Measurements from ENCODE around the gene RABGAP1L. TPM values are rescaled to one million over a fixed set of nuclear protein-coding genes. Genes with fewer than 3 reads are reported as not detected.
A peak's percentile ranks its signal among the peaks of the same experiment; 100 is the strongest.

RABGAP1L gene
- polyA plus RNA-seq, 1 donor from 2014 or later, result 88.6 TPM

GRCh38 chr1:174984952-174985351 lies 825.6 kb downstream of the RABGAP1L start:
- H3K27me3 Mint-ChIP-seq, result no peaks in the 10 kb centered on the region
- H3K36me3 Mint-ChIP-seq, result peaks cover 14% of the 10 kb centered on the region
- no peak overlapping the region for H3K4me3 Mint-ChIP-seq
- peaks cover 0 to 2% (median 0%) of the 10 kb centered on the region in 3 donors for H3K9me3 Mint-ChIP-seq
- H3K4me1 Mint-ChIP-seq, result peaks cover 11 to 16% (median 15%) of the 10 kb centered on the region in 3 donors
- peak overlapping the region in 2 of 3 donors; percentile 45 to 74 for H3K27ac Mint-ChIP-seq

DNA sequence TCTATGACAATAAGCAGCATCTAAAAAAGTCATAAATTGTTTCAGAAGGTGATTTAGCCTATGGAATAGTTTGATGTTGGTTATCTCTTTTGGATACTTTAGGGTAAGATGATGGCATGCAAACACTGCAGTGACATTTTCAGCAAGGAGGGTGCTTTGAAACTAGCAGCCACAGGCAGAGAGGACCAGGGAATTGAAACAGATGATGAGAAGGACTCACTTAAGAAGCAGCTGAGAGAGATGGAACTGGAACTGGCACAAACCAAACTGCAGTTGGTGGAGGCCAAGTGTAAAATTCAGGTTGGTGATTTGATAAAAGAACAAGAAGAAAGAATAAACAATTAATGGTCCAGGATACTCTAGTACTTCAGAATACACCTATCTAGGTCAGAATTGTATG lies 829.2 kb downstream of the RABGAP1L start:
- H3K27me3 Mint-ChIP-seq, result no peaks in the 10 kb centered on the region
- no peaks in the 10 kb centered on the region for H3K9me3 Mint-ChIP-seq
- H3K4me1 Mint-ChIP-seq, result peaks cover 13 to 20% (median 17%) of the 10 kb centered on the region in 3 donors
- peak overlapping the region in 1 of 3 donors; percentile 96 for H3K27ac Mint-ChIP-seq
- peaks cover 8% of the 10 kb centered on the region for H3K36me3 Mint-ChIP-seq
- H3K4me3 Mint-ChIP-seq, result peak overlapping the region in 1 of 4 donors; percentile 4

GRCh38 chr1:174988986-174989385 lies 829.7 kb downstream of the RABGAP1L start:
- peaks cover 12 to 20% (median 17%) of the 10 kb centered on the region in 3 donors for H3K4me1 Mint-ChIP-seq
- H3K9me3 Mint-ChIP-seq, result no peaks in the 10 kb centered on the region
- peaks cover 6% of the 10 kb centered on the region for H3K36me3 Mint-ChIP-seq
- peak overlapping the region in 1 of 3 donors; percentile 96 for H3K27ac Mint-ChIP-seq
- H3K4me3 Mint-ChIP-seq, result no peak overlapping the region
- H3K27me3 Mint-ChIP-seq, result no peaks in the 10 kb centered on the region

DNA sequence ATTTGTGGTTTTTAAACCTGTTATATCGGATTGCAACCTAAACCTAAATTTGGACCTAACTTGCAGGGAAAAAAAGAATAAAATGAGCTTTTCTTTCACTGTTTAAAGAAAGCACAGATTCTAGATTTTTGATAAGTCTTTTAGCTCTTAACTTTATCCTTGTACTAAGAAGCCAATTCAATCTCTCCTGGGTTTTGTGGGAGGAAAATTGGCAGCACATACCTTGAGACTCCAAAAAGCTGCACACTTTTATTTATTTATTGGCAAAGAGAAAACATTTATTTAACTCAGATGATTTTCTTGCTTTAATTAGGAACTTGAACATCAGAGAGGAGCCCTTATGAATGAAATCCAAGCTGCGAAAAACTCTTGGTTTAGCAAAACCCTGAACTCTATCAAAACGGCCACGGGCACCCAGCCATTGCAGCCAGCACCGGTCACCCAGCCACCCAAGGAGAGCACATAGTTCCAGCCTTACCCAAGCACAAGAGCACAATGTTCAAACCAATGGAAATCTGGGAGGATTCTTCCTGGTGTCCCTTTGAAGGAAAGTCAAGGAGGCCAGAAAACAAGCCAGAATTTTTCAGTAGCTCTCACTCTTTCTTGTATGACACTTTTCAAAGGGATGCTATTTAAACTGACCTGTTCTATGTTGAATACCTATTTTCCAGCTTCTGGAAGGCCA lies 830.4 kb downstream of the RABGAP1L start:
- Mint-ChIP-seq H3K36me3 (peaks cover 6% of the 10 kb centered on the region), H3K27ac (peak overlapping the region; percentile 83 to 96 (median 94)), H3K27me3 (no peaks in the 10 kb centered on the region), H3K4me3 (peak overlapping the region; percentile 67 to 90 (median 82)), H3K9me3 (no peaks in the 10 kb centered on the region), H3K4me1 (peaks cover 12 to 20% (median 17%) of the 10 kb centered on the region in 3 donors)

DNA sequence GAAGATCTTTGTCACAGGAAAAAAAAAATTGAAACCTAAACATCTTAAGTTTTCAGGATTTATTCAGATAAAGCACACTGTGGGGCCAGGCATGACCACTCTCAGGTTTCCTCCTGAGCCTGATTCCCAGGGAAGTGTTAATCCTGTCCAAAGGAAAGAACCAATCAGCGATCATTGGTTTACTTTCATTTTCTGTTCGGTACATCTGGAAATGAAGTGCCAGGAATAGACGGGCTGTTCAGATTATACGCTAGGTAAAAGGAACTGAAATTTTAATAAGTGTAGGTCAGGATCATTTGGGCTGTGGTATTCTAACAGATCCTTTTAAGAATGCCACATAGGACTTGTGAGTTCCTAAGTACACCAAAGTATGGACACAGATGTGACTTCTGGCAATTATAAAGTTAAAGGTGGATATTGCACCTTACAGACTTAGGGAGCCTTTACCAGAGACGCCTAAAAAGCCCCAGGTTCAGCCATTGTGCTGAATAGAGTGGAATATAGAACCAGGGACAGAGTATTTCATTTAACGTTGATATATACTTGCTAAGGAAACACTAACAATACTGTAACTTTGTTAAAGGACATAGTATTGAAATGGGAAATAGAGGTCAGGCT lies 831.2 kb downstream of the RABGAP1L start:
- peak overlapping the region; percentile 83 to 96 (median 94) for H3K27ac Mint-ChIP-seq
- H3K4me1 Mint-ChIP-seq, result peaks cover 12 to 20% (median 17%) of the 10 kb centered on the region in 3 donors
- peaks cover 6% of the 10 kb centered on the region for H3K36me3 Mint-ChIP-seq
- peak overlapping the region; percentile 61 to 90 (median 80) for H3K4me3 Mint-ChIP-seq
- no peaks in the 10 kb centered on the region for H3K9me3 Mint-ChIP-seq
- H3K27me3 Mint-ChIP-seq, result no peaks in the 10 kb centered on the region

- Mint-ChIP-seq H3K27me3 (no peaks in the 10 kb centered on the region), H3K4me3 (peak overlapping the region in 1 of 4 donors; percentile 58), H3K36me3 (peaks cover 6% of the 10 kb centered on the region), H3K4me1 (peaks cover 12 to 20% (median 16%) of the 10 kb centered on the region in 3 donors), H3K9me3 (no peaks in the 10 kb centered on the region), H3K27ac (peak overlapping the region in 1 of 3 donors; percentile 65)
Observed at GRCh38 chr1:174991473-174991872, 832.2 kb downstream of the RABGAP1L start.

DNA sequence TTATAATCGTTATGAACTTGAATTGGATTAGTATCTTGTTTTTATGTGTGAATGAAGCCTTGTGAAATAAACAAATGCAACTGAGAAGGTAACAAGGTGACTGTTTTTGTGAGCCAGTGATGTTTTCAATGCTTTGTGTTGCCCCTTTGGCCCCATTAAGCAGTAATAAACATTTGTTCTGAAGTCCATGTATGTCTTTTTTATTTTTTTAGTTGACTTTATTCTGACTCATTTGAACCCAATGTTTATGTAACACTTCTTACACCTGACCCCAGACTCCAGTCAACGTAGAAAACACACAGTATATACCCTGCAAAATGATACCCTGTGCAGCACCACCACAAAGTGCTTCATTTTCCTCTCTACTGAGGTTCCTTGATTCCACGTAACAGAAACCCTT lies 835.8 kb downstream of the RABGAP1L start:
- H3K4me1 Mint-ChIP-seq, result peaks cover 4 to 13% (median 6%) of the 10 kb centered on the region in 3 donors
- H3K4me3 Mint-ChIP-seq, result no peak overlapping the region
- no peaks in the 10 kb centered on the region for H3K9me3 Mint-ChIP-seq
- no peaks in the 10 kb centered on the region for H3K36me3 Mint-ChIP-seq
- no peaks in the 10 kb centered on the region for H3K27me3 Mint-ChIP-seq
- peak overlapping the region in 2 of 3 donors; percentile 14 to 53 for H3K27ac Mint-ChIP-seq

- peaks cover 0 to 10% (median 9%) of the 10 kb centered on the region in 3 donors for H3K4me1 Mint-ChIP-seq
- H3K4me3 Mint-ChIP-seq, result no peak overlapping the region
- H3K27ac Mint-ChIP-seq, result no peak overlapping the region
Observed at GRCh38 chr1:174995916-174996315, 836.6 kb downstream of the RABGAP1L start.

DNA sequence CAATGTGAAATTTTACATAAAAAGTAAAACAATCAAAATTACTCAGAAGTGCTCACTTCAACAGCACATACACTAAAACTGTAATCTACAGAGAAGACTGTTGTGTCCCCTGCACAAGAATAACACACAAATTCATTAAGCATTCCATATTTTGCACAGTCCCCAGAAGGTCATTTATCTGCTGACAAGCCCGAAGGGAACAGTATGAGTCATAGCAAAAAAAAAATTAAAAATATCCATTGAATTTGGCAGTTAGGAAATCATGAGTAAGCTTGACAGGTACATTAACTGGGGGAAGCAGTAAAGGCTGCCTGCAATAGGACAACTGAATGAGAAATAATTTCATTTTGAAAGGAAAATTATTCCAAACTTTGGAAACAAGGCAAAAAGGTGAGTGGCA lies 837.2 kb downstream of the RABGAP1L start:
- H3K9me3 Mint-ChIP-seq, result no peaks in the 10 kb centered on the region
- no peaks in the 10 kb centered on the region for H3K27me3 Mint-ChIP-seq
- H3K36me3 Mint-ChIP-seq, result no peaks in the 10 kb centered on the region
- no peak overlapping the region for H3K4me3 Mint-ChIP-seq
- H3K4me1 Mint-ChIP-seq, result peaks cover 0 to 15% (median 14%) of the 10 kb centered on the region in 3 donors
- H3K27ac Mint-ChIP-seq, result no peak overlapping the region

More at GRCh38 chr1:174995916-174996315, 836.6 kb downstream of the RABGAP1L start:
- H3K9me3 Mint-ChIP-seq, result no peaks in the 10 kb centered on the region
- no peaks in the 10 kb centered on the region for H3K36me3 Mint-ChIP-seq
- no peaks in the 10 kb centered on the region for H3K27me3 Mint-ChIP-seq

DNA sequence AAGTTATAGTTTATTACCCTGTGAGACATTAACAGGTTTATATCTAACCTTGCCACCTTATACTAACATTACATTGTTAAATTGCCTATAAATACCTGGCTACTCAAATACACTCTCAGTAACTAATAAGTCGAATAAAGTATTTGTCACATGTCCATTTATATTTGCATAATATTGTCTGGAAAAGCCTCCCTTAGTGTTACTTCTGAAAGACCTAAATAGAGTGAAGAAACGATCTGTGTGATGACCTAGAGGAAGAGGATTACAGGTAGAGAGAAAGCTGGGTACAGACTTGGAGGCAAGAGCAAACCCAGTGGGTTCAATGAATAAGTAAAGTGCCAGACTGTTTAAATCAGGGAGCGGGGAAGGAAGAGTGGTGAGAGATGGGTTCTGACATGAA lies 837.7 kb downstream of the RABGAP1L start:
- no peaks in the 10 kb centered on the region for H3K27me3 Mint-ChIP-seq
- H3K27ac Mint-ChIP-seq, result peak overlapping the region in 1 of 3 donors; percentile 92
- H3K4me1 Mint-ChIP-seq, result peaks cover 0 to 19% (median 17%) of the 10 kb centered on the region in 3 donors
- H3K4me3 Mint-ChIP-seq, result peak overlapping the region in 1 of 4 donors; percentile 41
- no peaks in the 10 kb centered on the region for H3K36me3 Mint-ChIP-seq
- no peaks in the 10 kb centered on the region for H3K9me3 Mint-ChIP-seq

DNA sequence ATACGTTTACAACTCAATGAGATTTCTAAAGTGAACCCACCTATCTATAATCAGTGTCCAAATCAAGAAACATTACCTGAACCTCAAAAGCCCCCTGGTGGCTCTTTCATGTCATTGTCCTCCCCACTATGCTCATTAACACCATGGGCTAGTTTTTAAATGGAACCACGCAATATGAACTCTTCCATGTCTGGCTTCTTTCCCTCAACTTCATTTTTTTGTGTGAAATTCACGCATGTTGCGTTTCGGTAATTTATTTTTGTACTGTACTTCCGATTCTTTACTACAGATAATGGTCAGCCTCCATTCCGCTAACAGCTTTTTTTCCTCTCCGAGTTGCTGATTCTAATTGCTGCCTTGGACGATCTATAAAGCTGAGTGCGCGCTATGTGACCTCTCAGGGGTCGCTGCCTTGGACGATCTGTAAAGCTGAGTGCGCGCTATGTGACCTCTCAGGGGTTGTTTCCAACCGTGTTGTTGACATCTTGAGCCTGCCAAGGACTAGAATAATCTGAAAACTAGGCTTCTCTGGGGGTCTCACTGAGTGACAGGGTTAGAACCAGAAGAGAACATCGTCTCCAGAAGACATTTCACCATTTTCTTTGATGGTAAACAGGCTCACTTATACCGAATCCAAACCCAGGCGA lies 839.4 kb downstream of the RABGAP1L start:
- H3K27ac Mint-ChIP-seq, result no peak overlapping the region

DNA sequence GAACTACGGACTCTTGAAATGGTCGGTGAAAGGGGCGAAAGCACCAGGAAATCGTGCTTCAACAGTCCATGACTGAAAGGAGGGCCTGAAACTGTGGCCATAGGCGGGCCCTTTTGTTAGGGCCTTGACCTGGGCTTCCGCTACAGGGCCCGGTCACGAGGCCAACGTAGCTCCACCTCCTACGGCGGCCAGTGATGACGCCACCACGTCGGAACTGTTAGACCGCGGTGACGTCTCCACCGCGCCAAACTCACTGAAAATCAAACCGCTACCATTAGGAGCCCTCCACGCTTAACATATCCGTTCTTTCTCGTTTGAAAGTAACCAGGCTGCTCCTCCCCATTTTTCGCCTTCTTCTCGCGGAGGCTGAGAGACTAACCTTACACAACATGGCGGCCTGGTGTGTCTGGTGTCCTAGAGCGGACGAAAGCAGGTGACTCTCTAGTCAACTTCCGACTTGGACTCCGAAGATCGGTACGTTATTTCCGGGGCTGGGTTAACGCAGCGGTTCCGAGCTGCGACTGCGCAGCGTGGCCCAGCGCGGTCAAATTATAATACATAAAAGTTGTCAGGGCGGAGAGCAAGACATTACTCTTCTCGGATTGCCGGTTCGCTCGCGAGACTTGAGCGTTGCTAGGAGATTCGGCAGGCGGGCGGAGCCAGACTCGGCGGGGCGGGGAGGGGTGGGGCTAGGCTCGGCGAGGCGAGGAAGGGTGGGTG lies 840.1 kb downstream of the RABGAP1L start:
- Mint-ChIP-seq H3K4me1 (peaks cover 0 to 35% (median 31%) of the 10 kb centered on the region in 3 donors), H3K9me3 (no peaks in the 10 kb centered on the region), H3K4me3 (no peak overlapping the region), H3K36me3 (peaks cover 2% of the 10 kb centered on the region), H3K27me3 (no peaks in the 10 kb centered on the region), H3K27ac (no peak overlapping the region)

More for the DNA sequence above, 839.4 kb downstream of the RABGAP1L start:
- H3K27me3 Mint-ChIP-seq, result no peaks in the 10 kb centered on the region
- H3K9me3 Mint-ChIP-seq, result no peaks in the 10 kb centered on the region
- peaks cover 0 to 30% (median 29%) of the 10 kb centered on the region in 3 donors for H3K4me1 Mint-ChIP-seq
- H3K4me3 Mint-ChIP-seq, result no peak overlapping the region
- peaks cover 2% of the 10 kb centered on the region for H3K36me3 Mint-ChIP-seq

- H3K9me3 Mint-ChIP-seq, result no peaks in the 10 kb centered on the region
- no peaks in the 10 kb centered on the region for H3K27me3 Mint-ChIP-seq
- H3K4me3 Mint-ChIP-seq, result no peak within 1 kb of the TSS
- H3K36me3 Mint-ChIP-seq, result peaks cover 2% of the 10 kb centered on the region
- H3K4me1 Mint-ChIP-seq, result peaks cover 0 to 37% (median 31%) of the 10 kb centered on the region in 3 donors
- no peak within 1 kb of the TSS for H3K27ac Mint-ChIP-seq
Observed at GRCh38 chr1:174999936-175000696, 840.8 kb downstream of the RABGAP1L start, which contains the start of gene CACYBP. Gene CACYBP, plus strand, starts transcription at chr1:174999947. Its CDS starts 234 bp downstream, at chr1:175000181.

GRCh38 chr1:175000697-175001187 lies 841.4 kb downstream of the RABGAP1L start:
- Mint-ChIP-seq H3K27ac (no peak overlapping the region), H3K36me3 (peaks cover 4% of the 10 kb centered on the region), H3K4me1 (peaks cover 0 to 41% (median 33%) of the 10 kb centered on the region in 3 donors), H3K4me3 (no peak overlapping the region), H3K9me3 (no peaks in the 10 kb centered on the region), H3K27me3 (no peaks in the 10 kb centered on the region)

Measured in IgD-negative memory B cell (primary cell).